GM18498 (cell line): ENCODE results near the gene ZNF407.

Experiments used
- ATAC-seq: cut with Tn5 transposase; IDR thresholded peaks from one replicate; pipeline ENCODE4 v1.9.1; 2021; ENCODE audit warnings: mild to moderate bottlenecking, moderate library complexity; ENCODE audit not compliant: unreplicated experiment

The ZNF407 gene

GRCh38 chr18:74994502-74995418 lies 397.1 kb downstream of the ZNF407 start:
- peak; percentile 88 for ATAC-seq

GRCh38 chr18:74995419-74995736 lies 397.7 kb downstream of the ZNF407 start:
- no peak for ATAC-seq

GRCh38 chr18:74996055-74996454 lies 398.4 kb downstream of the ZNF407 start:
- no peak for ATAC-seq

- no peak for ATAC-seq
These were observed 399.3 kb downstream of the ZNF407 start for GRCh38 chr18:74996996-74997395.

GRCh38 chr18:75000920-75001319 lies 403.2 kb downstream of the ZNF407 start:
- ATAC-seq = no peak

- ATAC-seq = no peak
These were observed 405.4 kb downstream of the ZNF407 start for GRCh38 chr18:75003039-75003438.

GRCh38 chr18:75003764-75004690 lies 406.4 kb downstream of the ZNF407 start:
- no peak for ATAC-seq

- no peak for ATAC-seq
These were observed 408.0 kb downstream of the ZNF407 start for GRCh38 chr18:75005626-75006025.

GRCh38 chr18:75008186-75008585 lies 410.5 kb downstream of the ZNF407 start:
- ATAC-seq = no peak

GRCh38 chr18:75009296-75009695 lies 411.6 kb downstream of the ZNF407 start:
- ATAC-seq = no peak

GRCh38 chr18:75009878-75010277 lies 412.2 kb downstream of the ZNF407 start:
- no peak for ATAC-seq

- ATAC-seq = no peak
These were observed 412.6 kb downstream of the ZNF407 start for GRCh38 chr18:75010278-75010677.

- no peak for ATAC-seq
These were observed 413.0 kb downstream of the ZNF407 start for GRCh38 chr18:75010689-75011088.

- peak; percentile 84 for ATAC-seq
These were observed 418.5 kb downstream of the ZNF407 start for GRCh38 chr18:75016025-75016717.

GRCh38 chr18:75023473-75023872 lies 425.8 kb downstream of the ZNF407 start:
- ATAC-seq = no peak

GRCh38 chr18:75024871-75025270 lies 427.2 kb downstream of the ZNF407 start:
- no peak for ATAC-seq

GRCh38 chr18:75025573-75025972 lies 427.9 kb downstream of the ZNF407 start:
- no peak for ATAC-seq

GRCh38 chr18:75029481-75029880 lies 431.8 kb downstream of the ZNF407 start:
- ATAC-seq = no peak

- ATAC-seq = no peak
These were observed 434.1 kb downstream of the ZNF407 start for GRCh38 chr18:75031717-75032317.

GRCh38 chr18:75033516-75033915 lies 435.8 kb downstream of the ZNF407 start:
- ATAC-seq = no peak

GRCh38 chr18:75034937-75035336 lies 437.3 kb downstream of the ZNF407 start:
- no peak for ATAC-seq
